ENCODE measurements around the gene TXNL4A. TPM values are rescaled to one million over a fixed set of nuclear protein-coding genes. Genes with fewer than 3 reads are reported as not detected.

Gene TXNL4A
- total RNA-seq, 1 experiment from 2014 or later = 416 TPM

- TF ChIP-seq TCF7L2 (IDR thresholded peaks at IDR 0.05; ENCODE audit: low read depth, low read length) (no peak), CTCF (IDR thresholded peaks at IDR 0.05) (no peak), POLR2AphosphoS5 (IDR thresholded peaks at IDR 0.05; ENCODE audit: low read depth, low read length) (no peak), REST (IDR thresholded peaks at IDR 0.05; ENCODE audit: insufficient read depth in 1 of 2, low read depth in 2 of 2, low read length in 1 of 2) (no peak), SIN3A (IDR thresholded peaks at IDR 0.05; ENCODE audit: borderline replicate concordance, insufficient read depth, low read depth, low read length) (no peak)
- H3K36me3 ChIP-seq (ENCODE audit: control insufficient read depth, insufficient read depth, low read length) = no peaks in the 10 kb centered on the region
Observed at GRCh38 chr18:79924814-79925731, 63.3 kb downstream of the TXNL4A start.

GRCh38 chr18:79923896-79924585, 64.3 kb downstream of the TXNL4A start:
- Histone ChIP-seq H3K9me3 (ENCODE audit: control insufficient read depth, insufficient read depth, low read depth, low read length) (no peaks in the 10 kb centered on the region), H3K4me3 (ENCODE audit: low read depth in 2 of 2, low read length in 2 of 2) (no peak overlapping the region), H3K4me1 (ENCODE audit: control insufficient read depth, insufficient read depth, low read length) (no peaks in the 10 kb centered on the region), H3K27ac (ENCODE audit: low read length) (no peak overlapping the region), H3K36me3 (ENCODE audit: control insufficient read depth, insufficient read depth, low read length) (no peaks in the 10 kb centered on the region), H3K27me3 (ENCODE audit: control insufficient read depth, insufficient read depth, low read length) (no peaks in the 10 kb centered on the region)
- CTCF ChIA-PET = no interaction called here
- TF ChIP-seq POLR2AphosphoS5 (IDR thresholded peaks at IDR 0.05; ENCODE audit: low read depth, low read length) = no peak
- TF ChIP-seq TCF7L2 (IDR thresholded peaks at IDR 0.05; ENCODE audit: low read depth, low read length) = no peak
- no peak for TF ChIP-seq REST (IDR thresholded peaks at IDR 0.05; ENCODE audit: insufficient read depth in 1 of 2, low read depth in 2 of 2, low read length in 1 of 2)
- TF ChIP-seq CTCF (IDR thresholded peaks at IDR 0.05) = no peak
- TF ChIP-seq SIN3A (IDR thresholded peaks at IDR 0.05; ENCODE audit: borderline replicate concordance, insufficient read depth, low read depth, low read length) = no peak
- no peak for ATAC-seq
- DNase-seq (ENCODE audit: low read depth, low spot score) = no peak
- BruUV-seq (replicated peaks) = TSS peak; percentile 37
- intact Hi-C loops (cut with micrococcal nuclease; ENCODE audit: unreplicated experiment) (no loop called here), in situ Hi-C loops (cut with HindIII; ENCODE audit: low pct_unique_long_range_greater_than_20kb, low sequenced_read_pairs) (no loop called here)
- POLR2A ChIA-PET = interaction anchor here (0.6 kb wide), 1 partner anchor 110 kb away, joined by 3 read pairs; the partner anchor contains the start of gene RBFA

More at GRCh38 chr18:79924814-79925731, 63.3 kb downstream of the TXNL4A start:
- peaks cover 9% of the 10 kb centered on the region; the same call in 1 of the 2 replicates for H3K9me3 ChIP-seq (ENCODE audit: control insufficient read depth, insufficient read depth, low read depth, low read length)
- intact Hi-C loops (cut with micrococcal nuclease; ENCODE audit: unreplicated experiment) (no loop called here), in situ Hi-C loops (cut with HindIII; ENCODE audit: low pct_unique_long_range_greater_than_20kb, low sequenced_read_pairs) (no loop called here)
- no TSS peak for BruUV-seq (replicated peaks)
- POLR2A ChIA-PET = no interaction called here
- no peak overlapping the region for H3K4me3 ChIP-seq (ENCODE audit: low read depth in 2 of 2, low read length in 2 of 2)
- no peak for DNase-seq (ENCODE audit: low read depth, low spot score)
- peak; percentile 36; the same call in 1 of the 2 replicates for ATAC-seq
- no peaks in the 10 kb centered on the region for H3K27me3 ChIP-seq (ENCODE audit: control insufficient read depth, insufficient read depth, low read length)
- no peaks in the 10 kb centered on the region for H3K4me1 ChIP-seq (ENCODE audit: control insufficient read depth, insufficient read depth, low read length)
- CTCF ChIA-PET = no interaction called here
- H3K27ac ChIP-seq (ENCODE audit: low read length) = no peak overlapping the region
